Measurements from ENCODE around the gene METTL9. TPM values are rescaled to one million over a fixed set of nuclear protein-coding genes. Genes with fewer than 3 reads are reported as not detected.

Gene METTL9
- total and polyA plus RNA-seq, 2 of the 4 experiments (the other 2 are of a cell fraction), result 54.8 to 95.5 TPM

GRCh38 chr16:21610766-21611165 lies 11.4 kb downstream of the METTL9 start:
- Histone ChIP-seq H4K5ac (ENCODE audit: low read depth, low read length) (no peak overlapping the region), H3K9ac (ENCODE audit: low read depth, low read length) (no peak overlapping the region), H3K4me2 (ENCODE audit: low read depth, low read length) (peak overlapping the region; percentile 66; the same call in 1 of the 2 replicates)

More at GRCh38 chr16:21610766-21611165, 11.4 kb downstream of the METTL9 start:
- Histone ChIP-seq H3K36me3 (ENCODE audit: control insufficient read depth, insufficient read depth, low read length) (peaks cover 2% of the 10 kb centered on the region; the same call in 1 of the 2 replicates), H4K8ac (ENCODE audit: low read depth in 2 of 2, low read length in 2 of 2) (no peak overlapping the region), H4K91ac (ENCODE audit: insufficient read depth, low read depth, low read length) (no peak overlapping the region), H3K4ac (ENCODE audit: low read depth, low read length) (no peak overlapping the region), H3K56ac (ENCODE audit: extremely low read depth, insufficient read depth, low read length) (no peak overlapping the region), H2AK9ac (replicated peaks; ENCODE audit: low read depth, low read length, poor library complexity) (no peak overlapping the region), H2AK5ac (ENCODE audit: low read depth, low read length) (no peak overlapping the region), H2BK5ac (ENCODE audit: low read depth, low read length, poor library complexity, severe bottlenecking) (no peak overlapping the region), H2AFZ (replicated peaks; ENCODE audit: low read length, poor library complexity) (no peak overlapping the region), H3K23ac (ENCODE audit: low read depth, low read length) (no peak overlapping the region), H2BK20ac (ENCODE audit: low read depth, low read length) (no peak overlapping the region), H3K18ac (ENCODE audit: low read depth, low read length) (no peak overlapping the region), H3K9me3 (ENCODE audit: control insufficient read depth, insufficient read depth, low read length) (no peaks in the 10 kb centered on the region), H3K9me1 (ENCODE audit: insufficient read depth, low read length) (peaks cover 3% of the 10 kb centered on the region), H3K4me1 (ENCODE audit: control insufficient read depth, insufficient read depth, low read length) (peaks cover 6% of the 10 kb centered on the region), H3K14ac (replicated peaks; ENCODE audit: low read depth, low read length) (no peak overlapping the region), H3K27me3 (ENCODE audit: control insufficient read depth, insufficient read depth, low read length) (no peaks in the 10 kb centered on the region), H2BK15ac (ENCODE audit: low read depth, low read length) (no peak overlapping the region), H3K4me3 (ENCODE audit: insufficient read depth, low read depth, low read length) (no peak overlapping the region), H3K27ac (ENCODE audit: insufficient read depth, low read length) (no peak overlapping the region), H4K20me1 (ENCODE audit: insufficient read depth, low read length) (peaks cover 54% of the 10 kb centered on the region), H2BK120ac (ENCODE audit: low read depth, low read length) (no peak overlapping the region), H3K79me1 (ENCODE audit: low read depth in 1 of 2, low read length in 2 of 2) (peaks cover 50 to 77% of the 10 kb centered on the region in 2 experiments)
- BruUV-seq (replicated peaks), result no TSS peak
- DNase-seq (no peak), ATAC-seq (ENCODE audit: low read depth) (no peak)
- intact Hi-C loops (cut with micrococcal nuclease) (no loop called here), in situ Hi-C loops (cut with MboI; ENCODE audit: low sequenced_read_pairs) (no loop called here), dilution Hi-C loops (cut with HindIII; ENCODE audit: low sequenced_read_pairs, unreplicated experiment) (no loop called here)
- TF ChIP-seq BHLHE40 (IDR thresholded peaks at IDR 0.05; ENCODE audit: low read depth, low read length) (no peak), CHD1 (IDR thresholded peaks at IDR 0.05; ENCODE audit: low read depth, low read length) (no peak), RFX5 (IDR thresholded peaks at IDR 0.05; ENCODE audit: low read depth, low read length) (no peak), CEBPB (IDR thresholded peaks at IDR 0.05; ENCODE audit: low read depth, low read length) (no peak), USF2 (IDR thresholded peaks at IDR 0.05; ENCODE audit: low read depth, low read length) (no peak)
- WGBS, 2 experiments (ENCODE audit: extremely low coverage in 2 of 2, insufficient read length in 1 of 2), result no CpG with 5 or more reads among the region's 2 CpGs
- ChIA-PET POLR2A (ENCODE audit: unreplicated experiment) (no interaction called here), CTCF (interaction anchor here (0.7 to 1.7 kb wide), 2 partner anchors 9 to 26 kb away, joined by 4 to 6 read pairs; no protein-coding TSS in a partner anchor)
